Stomach smooth muscle (tissue), 2 donors: Measurements from ENCODE around the gene PRSS53.
"Not testable (repeated sequence)": the region's sequence is repeated elsewhere in the genome, so short reads cannot be mapped to it uniquely, and the experiment has no call there.

ENCODE experiments used
- H3K27ac ChIP-seq: one replicate; pipeline ENCODE4 v1.7.0; 2013; ENCODE audit warnings: mild to moderate bottlenecking, low read length, inconsistent platforms
- H3K27me3 ChIP-seq, 2 donors: one replicate each; pipeline ENCODE4 v1.7.0; 2013; ENCODE audit warnings: low read length in 2 of 2; ENCODE audit not compliant: insufficient read depth in 2 of 2, control insufficient read depth in 1 of 2
- H3K36me3 ChIP-seq, 2 donors: one replicate each; pipeline ENCODE4 v1.7.0; 2013; ENCODE audit warnings: low read length in 2 of 2; ENCODE audit not compliant: control insufficient read depth in 2 of 2, insufficient read depth in 2 of 2
- H3K4me1 ChIP-seq: one replicate; pipeline ENCODE4 v1.7.0; 2013; ENCODE audit warnings: low read length; ENCODE audit not compliant: control insufficient read depth, insufficient read depth
- H3K4me3 ChIP-seq, 2 donors: one replicate each; pipeline ENCODE4 v1.7.0; 2013; ENCODE audit warnings: low read length in 2 of 2
- H3K9ac ChIP-seq, 2 donors: one replicate each; pipeline ENCODE4 v1.7.0; 2013; ENCODE audit warnings: low read length in 2 of 2, mild to moderate bottlenecking in 1 of 2
- H3K9me3 ChIP-seq, 2 donors: one replicate each; pipeline ENCODE4 v1.7.0; 2013; ENCODE audit warnings: low read length in 2 of 2; ENCODE audit not compliant: control insufficient read depth in 2 of 2
- donor health status: healthy.
- donor health status: Pancreatic carcinoma.

The PRSS53 gene

DNA sequence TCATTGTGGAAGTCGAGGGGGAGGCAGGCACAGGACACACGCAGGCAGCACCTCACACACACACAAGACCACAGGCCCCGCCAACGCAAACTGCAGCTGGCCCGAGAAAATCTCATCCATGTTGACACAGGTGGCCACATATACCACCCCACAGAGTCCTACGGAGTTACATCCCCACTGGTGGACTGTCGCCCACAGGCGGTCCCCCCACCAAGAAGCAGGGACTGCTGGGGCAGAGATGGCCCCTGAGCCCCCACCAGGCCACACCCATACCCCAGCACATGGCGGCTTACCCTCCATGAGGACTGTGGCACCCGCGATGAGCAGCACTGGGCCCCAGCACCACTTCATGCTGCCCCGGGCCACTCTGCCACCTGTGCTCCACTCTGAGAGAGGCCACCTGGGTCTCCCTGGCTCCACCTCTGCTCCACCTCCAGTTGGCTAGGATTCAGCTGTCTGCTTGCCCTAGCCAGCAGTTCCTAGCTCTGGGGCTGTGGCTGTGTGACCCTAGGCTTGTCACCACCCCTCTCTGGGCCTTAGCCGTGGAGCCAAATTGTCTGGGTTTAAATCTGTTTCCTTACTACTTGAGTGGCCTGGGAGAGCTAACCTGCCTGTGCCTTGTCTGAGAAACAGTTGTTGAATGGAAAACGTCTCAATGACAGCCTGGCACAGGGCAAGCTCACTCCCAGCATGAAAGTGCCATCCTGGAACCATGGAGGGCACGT lies at the start of gene PRSS53:
PRSS53 (minus strand) TSS at position 485 of the 725 bp plus-strand sequence; CDS start at position 351, 134 bp downstream.
- Histone ChIP-seq H3K4me1 (peaks cover 2% of the 10 kb centered on the region), H3K27ac (no peak within 1 kb of the TSS), H3K36me3 (peaks cover 12 to 23% of the 10 kb centered on the region in 2 donors), H3K4me3 (no peak within 1 kb of the TSS), H3K27me3 (no peaks in the 10 kb centered on the region), H3K9me3 (no peaks in the 10 kb centered on the region), H3K9ac (no peak within 1 kb of the TSS)

- not testable (repeated sequence) for H3K9me3 ChIP-seq, H3K36me3 ChIP-seq, H3K9ac ChIP-seq, H3K4me3 ChIP-seq, H3K27ac ChIP-seq
- H3K27me3 ChIP-seq = peaks cover 12 to 14% of the 10 kb centered on the region in 2 donors
- H3K4me1 ChIP-seq = peaks cover 11% of the 10 kb centered on the region
Observed at GRCh38 chr16:31136822-31137499, 48.2 kb upstream of the PRSS53 start.

DNA sequence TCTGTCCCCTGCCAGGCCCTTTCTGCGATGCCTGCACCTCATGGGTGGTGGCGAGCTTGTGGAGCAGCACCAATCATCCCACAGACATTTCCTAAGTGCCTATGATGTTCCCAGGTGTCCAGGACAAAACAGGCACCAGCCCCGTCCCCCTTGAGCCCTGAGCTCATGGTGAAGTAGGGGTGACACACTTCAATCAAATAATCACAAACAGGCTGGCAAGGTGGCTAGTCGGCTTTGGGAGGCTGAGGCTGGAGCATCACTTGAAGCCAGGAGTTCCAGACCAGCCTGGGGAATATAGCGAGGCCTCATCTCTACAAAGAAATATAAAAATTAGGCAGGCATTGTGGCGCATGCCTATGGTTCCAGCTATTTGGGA lies 47.5 kb upstream of the PRSS53 start:
- peaks cover 4% of the 10 kb centered on the region for H3K4me1 ChIP-seq
- peaks cover 2 to 12% of the 10 kb centered on the region in 2 donors for H3K36me3 ChIP-seq
- no peak overlapping the region for H3K4me3 ChIP-seq
- peaks cover 12 to 14% of the 10 kb centered on the region in 2 donors for H3K27me3 ChIP-seq
- H3K9me3 ChIP-seq = no peaks in the 10 kb centered on the region
- no peak overlapping the region for H3K27ac ChIP-seq
- H3K9ac ChIP-seq = no peak overlapping the region

GRCh38 chr16:31135535-31136286 lies 47.0 kb upstream of the PRSS53 start, which contains the start of gene PRSS8:
Gene PRSS8 (minus strand): TSS chr16:31135727. CDS start chr16:31135498, 229 bp downstream.
- Histone ChIP-seq H3K4me1 (peaks cover 3% of the 10 kb centered on the region), H3K36me3 (peaks cover 5 to 15% of the 10 kb centered on the region in 2 donors), H3K27ac (no peak within 1 kb of the TSS), H3K9ac (peak within 1 kb of the TSS in 1 of 2 donors; percentile 58), H3K9me3 (no peaks in the 10 kb centered on the region), H3K27me3 (peaks cover 12 to 14% of the 10 kb centered on the region in 2 donors), H3K4me3 (no peak within 1 kb of the TSS)

GRCh38 chr16:31134625-31135534 lies 46.1 kb upstream of the PRSS53 start:
- H3K27ac ChIP-seq = no peak overlapping the region
- peaks cover 12 to 14% of the 10 kb centered on the region in 2 donors for H3K27me3 ChIP-seq
- H3K36me3 ChIP-seq = peaks cover 12 to 20% of the 10 kb centered on the region in 2 donors
- no peak overlapping the region for H3K4me3 ChIP-seq
- H3K9ac ChIP-seq = peak overlapping the region in 1 of 2 donors; percentile 58
- H3K9me3 ChIP-seq = no peaks in the 10 kb centered on the region
- no peaks in the 10 kb centered on the region for H3K4me1 ChIP-seq

DNA sequence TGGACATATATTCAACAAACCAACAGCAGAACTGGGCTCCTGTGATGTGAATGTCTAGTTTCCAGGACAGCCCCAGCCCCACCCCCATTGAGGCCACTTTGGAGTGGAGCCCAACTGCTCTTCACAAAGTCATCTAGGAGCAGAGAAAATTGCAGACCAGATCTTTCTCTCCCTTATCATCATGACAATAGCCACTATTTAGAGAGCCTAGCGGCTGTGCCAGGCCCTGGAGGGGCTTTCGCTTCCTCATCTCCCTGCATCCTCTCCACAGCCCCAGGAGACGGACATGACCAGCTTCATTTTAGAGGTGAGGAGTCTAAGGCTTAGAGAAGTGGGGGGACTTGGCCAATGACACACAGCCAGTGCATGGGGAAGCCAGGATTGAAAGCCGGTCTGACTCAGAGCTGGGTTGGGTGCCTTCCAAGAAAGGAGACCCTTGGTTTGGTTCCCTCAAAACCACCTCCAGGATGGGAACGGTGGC lies 45.4 kb upstream of the PRSS53 start:
- H3K9me3 ChIP-seq = no peaks in the 10 kb centered on the region
- H3K36me3 ChIP-seq = peaks cover 18 to 27% of the 10 kb centered on the region in 2 donors
- no peak overlapping the region for H3K27ac ChIP-seq
- H3K4me3 ChIP-seq = no peak overlapping the region
- peaks cover 6% of the 10 kb centered on the region for H3K4me1 ChIP-seq
- H3K27me3 ChIP-seq = peaks cover 12 to 14% of the 10 kb centered on the region in 2 donors
- no peak overlapping the region for H3K9ac ChIP-seq

DNA sequence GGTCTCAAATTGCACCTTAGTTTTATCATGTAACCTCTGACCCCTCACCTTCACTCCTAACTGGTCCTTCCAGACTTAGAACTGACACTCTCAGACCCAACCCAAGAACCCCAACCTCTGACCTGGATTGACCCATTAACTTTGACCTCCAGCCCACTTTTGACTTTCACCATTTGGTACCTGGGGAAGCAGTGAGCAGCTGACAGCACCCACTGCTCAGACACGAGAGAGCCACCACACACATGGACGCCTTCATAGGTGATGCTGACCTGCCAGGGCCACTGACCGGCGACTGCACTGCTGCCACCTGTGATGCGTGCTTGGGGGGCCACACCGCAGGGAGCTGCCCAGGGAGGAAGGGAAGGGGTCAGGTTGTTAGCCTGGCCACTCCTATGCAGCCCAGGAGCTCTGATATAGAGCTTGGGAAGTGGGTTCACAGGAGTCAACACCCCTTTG lies 44.3 kb upstream of the PRSS53 start:
- Histone ChIP-seq H3K9me3 (no peaks in the 10 kb centered on the region), H3K36me3 (peaks cover 26 to 35% of the 10 kb centered on the region in 2 donors), H3K9ac (no peak overlapping the region), H3K27ac (no peak overlapping the region), H3K27me3 (peaks cover 12 to 14% of the 10 kb centered on the region in 2 donors), H3K4me3 (no peak overlapping the region), H3K4me1 (peaks cover 6% of the 10 kb centered on the region)

- no peaks in the 10 kb centered on the region for H3K9me3 ChIP-seq
- peaks cover 33 to 40% of the 10 kb centered on the region in 2 donors for H3K36me3 ChIP-seq
- H3K4me3 ChIP-seq = no peak overlapping the region
- no peak overlapping the region for H3K27ac ChIP-seq
- no peak overlapping the region for H3K9ac ChIP-seq
- peaks cover 12 to 14% of the 10 kb centered on the region in 2 donors for H3K27me3 ChIP-seq
- peaks cover 6% of the 10 kb centered on the region for H3K4me1 ChIP-seq
Observed at GRCh38 chr16:31132303-31132979, 43.7 kb upstream of the PRSS53 start.

- no peak overlapping the region for H3K9ac ChIP-seq
- no peak overlapping the region for H3K27ac ChIP-seq
- peaks cover 6% of the 10 kb centered on the region for H3K4me1 ChIP-seq
- no peaks in the 10 kb centered on the region for H3K9me3 ChIP-seq
- H3K27me3 ChIP-seq = peaks cover 12 to 14% of the 10 kb centered on the region in 2 donors
- H3K4me3 ChIP-seq = no peak overlapping the region
- H3K36me3 ChIP-seq = peaks cover 39 to 45% of the 10 kb centered on the region in 2 donors
Observed at GRCh38 chr16:31131841-31132271, 43.1 kb upstream of the PRSS53 start.
